HepG2 (cell line): ENCODE data around the gene HDHD3.

ENCODE experiments used
- ARID2 ChIP-seq: sonication (generic); formaldehyde crosslinking; IDR thresholded peaks from 2 replicates; pipeline ENCODE4 v1.8.1; 2022; ENCODE audit warnings: mild to moderate bottlenecking, missing genetic modification reagents, borderline replicate concordance
- BRCA1 ChIP-seq: sonication (generic); formaldehyde crosslinking; IDR thresholded peaks from 2 replicates; pipeline ENCODE4 v1.4.0; 2020; ENCODE audit warnings: missing genetic modification reagents
- ZNF317 ChIP-seq: sonication (generic); formaldehyde crosslinking; IDR thresholded peaks from 2 replicates; pipeline ENCODE4 v1.5.0; 2020; ENCODE audit warnings: mild to moderate bottlenecking, missing genetic modification reagents
- ZNF670 ChIP-seq: sonication (generic); formaldehyde crosslinking; IDR thresholded peaks from 2 replicates; pipeline ENCODE4 v1.8.0; 2022; ENCODE audit warnings: mild to moderate bottlenecking, missing genetic modification reagents, borderline replicate concordance
- ZNF75D ChIP-seq: sonication (generic); formaldehyde crosslinking; IDR thresholded peaks from 2 replicates; pipeline ENCODE4 v1.8.1; 2023; ENCODE audit warnings: missing genetic modification reagents, mild to moderate bottlenecking, borderline replicate concordance
- ZNF766 ChIP-seq: sonication (generic); formaldehyde crosslinking; IDR thresholded peaks from 2 replicates; pipeline ENCODE4 v1.5.0; 2020; ENCODE audit warnings: missing genetic modification reagents, borderline replicate concordance
- TF ChIP-seq, protein P1 (sequence below): sonication (generic); formaldehyde crosslinking; IDR thresholded peaks from 2 replicates; pipeline ENCODE4 v1.5.0; 2020; ENCODE audit warnings: mild to moderate bottlenecking, missing genetic modification reagents, moderate library complexity

DNA sequence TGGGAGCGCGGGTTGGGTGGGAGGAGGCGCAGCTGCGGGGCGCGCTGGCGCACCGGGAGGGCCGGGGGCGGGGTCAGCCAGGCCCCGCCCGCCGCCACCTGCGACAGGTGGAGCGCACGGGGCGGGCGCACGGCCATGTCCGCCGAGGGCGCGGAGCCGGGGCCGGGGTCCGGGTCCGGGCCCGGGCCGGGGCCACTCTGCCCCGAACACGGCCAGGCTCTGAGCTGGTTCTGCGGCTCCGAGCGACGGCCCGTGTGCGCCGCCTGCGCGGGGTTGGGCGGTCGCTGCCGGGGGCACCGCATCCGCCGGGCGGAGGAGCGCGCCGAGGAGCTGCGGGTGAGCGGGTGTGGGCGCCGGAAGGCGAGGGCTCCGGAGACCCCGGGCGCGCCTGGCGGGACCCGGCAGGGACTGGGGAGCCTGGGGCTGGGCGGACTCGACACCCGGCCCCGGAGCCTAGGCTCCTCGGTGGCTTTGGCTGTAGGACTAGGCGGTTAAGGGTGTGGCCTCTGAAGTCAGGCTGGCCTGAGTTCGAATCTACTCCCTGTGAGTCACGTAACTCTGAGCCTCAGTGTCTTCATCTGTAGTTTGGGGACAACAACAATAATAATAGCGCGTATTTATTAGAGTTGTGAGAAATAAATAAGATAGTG lies 27.2 kb downstream of the HDHD3 start, which contains the start of gene BSPRY:
- TF ChIP-seq BRCA1 (CRISPR knock-in tag) (no peak), ZNF75D (no peak), ARID2 (CRISPR knock-in tag) (no peak), ZNF670 (CRISPR knock-in tag) (no peak), ZNF317 (no peak), ZNF766 (no peak)
- TF ChIP-seq, protein P1, sequence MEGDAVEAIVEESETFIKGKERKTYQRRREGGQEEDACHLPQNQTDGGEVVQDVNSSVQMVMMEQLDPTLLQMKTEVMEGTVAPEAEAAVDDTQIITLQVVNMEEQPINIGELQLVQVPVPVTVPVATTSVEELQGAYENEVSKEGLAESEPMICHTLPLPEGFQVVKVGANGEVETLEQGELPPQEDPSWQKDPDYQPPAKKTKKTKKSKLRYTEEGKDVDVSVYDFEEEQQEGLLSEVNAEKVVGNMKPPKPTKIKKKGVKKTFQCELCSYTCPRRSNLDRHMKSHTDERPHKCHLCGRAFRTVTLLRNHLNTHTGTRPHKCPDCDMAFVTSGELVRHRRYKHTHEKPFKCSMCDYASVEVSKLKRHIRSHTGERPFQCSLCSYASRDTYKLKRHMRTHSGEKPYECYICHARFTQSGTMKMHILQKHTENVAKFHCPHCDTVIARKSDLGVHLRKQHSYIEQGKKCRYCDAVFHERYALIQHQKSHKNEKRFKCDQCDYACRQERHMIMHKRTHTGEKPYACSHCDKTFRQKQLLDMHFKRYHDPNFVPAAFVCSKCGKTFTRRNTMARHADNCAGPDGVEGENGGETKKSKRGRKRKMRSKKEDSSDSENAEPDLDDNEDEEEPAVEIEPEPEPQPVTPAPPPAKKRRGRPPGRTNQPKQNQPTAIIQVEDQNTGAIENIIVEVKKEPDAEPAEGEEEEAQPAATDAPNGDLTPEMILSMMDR (CRISPR knock-in tag) = no peak
